ENCODE measurements around the gene MARCHF9.

MARCHF9 gene

GRCh38 chr12:57737467-57738460 is 17.1 kb upstream of the MARCHF9 start:
- DNase-seq (ENCODE audit: low read depth), result no peak

- DNase-seq (ENCODE audit: low read depth), result no peak
Observed at GRCh38 chr12:57738661-57739237, 16.2 kb upstream of the MARCHF9 start, which contains the start of gene AGAP2. TSS of gene AGAP2 (minus strand) at chr12:57738742. CDS start at chr12:57738246, 496 bp downstream.

GRCh38 chr12:57739387-57739786 is 15.5 kb upstream of the MARCHF9 start:
- DNase-seq (ENCODE audit: low read depth), result no peak

- DNase-seq (ENCODE audit: low read depth), result no peak
Observed at GRCh38 chr12:57739914-57740538, 14.9 kb upstream of the MARCHF9 start.

- DNase-seq (ENCODE audit: low read depth), result peak; percentile 59
Observed at GRCh38 chr12:57740656-57741412, 14.1 kb upstream of the MARCHF9 start.

GRCh38 chr12:57741413-57741789 is 13.5 kb upstream of the MARCHF9 start:
- no peak for DNase-seq (ENCODE audit: low read depth)

- DNase-seq (ENCODE audit: low read depth), result peak; percentile 67
Observed at GRCh38 chr12:57741844-57742738, 12.8 kb upstream of the MARCHF9 start.

- no peak for DNase-seq (ENCODE audit: low read depth)
Observed at GRCh38 chr12:57743769-57744168, 11.1 kb upstream of the MARCHF9 start.

- peak; percentile 45 for DNase-seq (ENCODE audit: low read depth)
Observed at GRCh38 chr12:57744194-57744776, 10.6 kb upstream of the MARCHF9 start.

- DNase-seq (ENCODE audit: low read depth), result peak; percentile 86
Observed at GRCh38 chr12:57744777-57745484, 10.0 kb upstream of the MARCHF9 start, which contains the start of gene TSPAN31. TSS of gene TSPAN31 (plus strand) at chr12:57745039. CDS start at chr12:57745155, 116 bp downstream.

GRCh38 chr12:57745485-57745881 is 9.4 kb upstream of the MARCHF9 start:
- no peak for DNase-seq (ENCODE audit: low read depth)

- no peak for DNase-seq (ENCODE audit: low read depth)
Observed at GRCh38 chr12:57746025-57746424, 8.9 kb upstream of the MARCHF9 start.

GRCh38 chr12:57749061-57749460 is 5.8 kb upstream of the MARCHF9 start:
- DNase-seq (ENCODE audit: low read depth), result no peak

GRCh38 chr12:57750561-57751431 is 4.1 kb upstream of the MARCHF9 start:
- no peak for DNase-seq (ENCODE audit: low read depth)

GRCh38 chr12:57751432-57751787 is 3.5 kb upstream of the MARCHF9 start:
- DNase-seq (ENCODE audit: low read depth), result no peak

- peak; percentile 97 for DNase-seq (ENCODE audit: low read depth)
Observed at GRCh38 chr12:57751788-57752667, 2.9 kb upstream of the MARCHF9 start, which contains the start of gene CDK4. TSS of gene CDK4 (minus strand) at chr12:57752310. CDS start at chr12:57751717, 593 bp downstream.

- DNase-seq (ENCODE audit: low read depth), result no peak
Observed at GRCh38 chr12:57752668-57753000, 2.3 kb upstream of the MARCHF9 start.

All from activated T-cell treated with anti-CD3 and anti-CD28 coated beads for 1 hour (primary cell).